Measurements from ENCODE around the gene RPGRIP1L.

GRCh38 chr16:53566552-53567245 lies 137.0 kb downstream of the RPGRIP1L start:
- TF ChIP-seq CTCF (IDR thresholded peaks at IDR 0.05) (no peak), EP300 (IDR thresholded peaks at IDR 0.05) (no peak)
